Gastrocnemius medialis (tissue), 4 donors: ENCODE data around the gene STAG1. TPM values are rescaled to one million over a fixed set of nuclear protein-coding genes. Genes with fewer than 3 reads are reported as not detected.
"Not testable (repeated sequence)": the region's sequence is repeated elsewhere in the genome, so short reads cannot be mapped to it uniquely, and the experiment has no call there.

ENCODE experiments used
- ATAC-seq, 2 donors: fragments of 150-250 bp; one replicate each; pipeline ENCODE4 v1.9.1; 2016
- DNase-seq, 2 donors: peaks; one replicate each; pipeline ENCODE4 v3.0.0-alpha.2; 2019
- H3K27ac ChIP-seq, 4 donors: fragments of 200-600 bp; sonication (generic); 1 replicate in 1 of 4; 2 replicates in 3 of 4; pipeline ENCODE4 v1.5.1; 2016 to 2018; ENCODE audit warnings: mild to moderate bottlenecking in 2 of 4, moderate library complexity in 1 of 4
- H3K27me3 ChIP-seq, 3 donors: fragments of 200-600 bp; sonication (generic) in 2 of 3; 1 replicate in 1 of 3; 2 replicates in 2 of 3; pipeline versions ENCODE4 v1.5.1 to v1.6.0; 2016 to 2019; ENCODE audit warnings: mild to moderate bottlenecking in 1 of 3, moderate library complexity in 1 of 3
- H3K36me3 ChIP-seq, 2 donors: fragments of 200-600 bp; sonication (generic) in 1 of 2; one replicate each; pipeline ENCODE4 v1.5.1; 2017 to 2018
- H3K4me1 ChIP-seq, 2 donors: fragments of 200-600 bp; sonication (generic) in 1 of 2; one replicate each; pipeline ENCODE4 v1.5.1; 2016 to 2017; ENCODE audit warnings: mild to moderate bottlenecking in 2 of 2
- H3K4me3 ChIP-seq, 4 donors: fragments of 200-600 bp; sonication (generic) in 3 of 4; 1 replicate in 1 of 4; 2 replicates in 3 of 4; pipeline ENCODE4 v1.5.1; 2016 to 2019; ENCODE audit warnings: mild to moderate bottlenecking in 2 of 4
- H3K9me3 ChIP-seq, 3 donors: fragments of 200-600 bp; sonication (generic) in 2 of 3; 1 replicate in 1 of 3; 2 replicates in 2 of 3; pipeline ENCODE4 v1.5.1; 2016 to 2019
- CTCF ChIP-seq, 5 experiments: fragments of 450-650 bp in 3 of 5; fragments of 200-600 bp in 2 of 5; sonication (generic) in 2 of 5; IDR thresholded peaks in 4 of 5; conservative IDR thresholded peaks in 1 of 5; 1 replicate in 4 of 5; 2 replicates in 1 of 5; pipeline ENCODE4 v1.5.1; 2016 to 2019; ENCODE audit warnings: antibody characterized with exemption in 5 of 5, mild to moderate bottlenecking in 3 of 5, moderate library complexity in 3 of 5
- POLR2A ChIP-seq, 2 donors: fragments of 450-650 bp; IDR thresholded peaks; one replicate each; pipeline ENCODE4 v1.6.1; 2017; ENCODE audit warnings: antibody characterized with exemption in 2 of 2, mild to moderate bottlenecking in 2 of 2, moderate library complexity in 2 of 2
- in situ Hi-C, 4 donors: fragments of 200-750 bp; cut with MboI; loops; one replicate each; pipeline versions ENCODE4 v1.15.0 to v1.8.0; 2017; ENCODE audit warnings: low sequenced_read_pairs in 4 of 4
- intact Hi-C: fragments of 100-400 bp; cut with DNase I; formaldehyde crosslinking; loops from one replicate; pipeline ENCODE4 v1.15.1; 2023; ENCODE audit warnings: low total_unique reads
- total RNA-seq, 4 donors: library from RNA; depleted of rRNA; stranded (reverse); fragments of >200 nt; gene quantifications; one replicate each; pipeline versions ENCODE4 v1.1.0 to v1.2.3, GENCODE V29; 2016

Gene STAG1
- total RNA-seq, 4 donors from 2014 or later: 22.2 to 26.2 (median 23.7) TPM

- Histone ChIP-seq H3K36me3 (no peaks in the 10 kb centered on the region), H3K4me1 (peaks cover 8 to 11% of the 10 kb centered on the region in 2 donors), H3K27ac (no peak overlapping the region), H3K9me3 (no peaks in the 10 kb centered on the region), H3K4me3 (no peak overlapping the region), H3K27me3 (no peaks in the 10 kb centered on the region)
- intact Hi-C loops: no loop called here
- TF ChIP-seq POLR2A (IDR thresholded peaks at IDR 0.05): no peak
- TF ChIP-seq CTCF (IDR thresholded peaks at IDR 0.05 in 4 of 5, conservative IDR thresholded peaks at IDR 0.05 in 1 of 5): no peak
- ATAC-seq (no peak), DNase-seq (no peak)
- in situ Hi-C loops: no loop called here
Measured at GRCh38 chr3:136624894-136625815, 127.0 kb downstream of the STAG1 start.

GRCh38 chr3:136624371-136624770 lies 127.8 kb downstream of the STAG1 start:
- no peak for ATAC-seq
- Histone ChIP-seq H3K27ac (no peak overlapping the region), H3K9me3 (no peaks in the 10 kb centered on the region), H3K4me3 (no peak overlapping the region), H3K27me3 (no peaks in the 10 kb centered on the region), H3K36me3 (no peaks in the 10 kb centered on the region), H3K4me1 (peaks cover 6 to 8% of the 10 kb centered on the region in 2 donors)
- TF ChIP-seq CTCF (IDR thresholded peaks at IDR 0.05 in 4 of 5, conservative IDR thresholded peaks at IDR 0.05 in 1 of 5) (no peak), POLR2A (IDR thresholded peaks at IDR 0.05) (no peak)
- DNase-seq: no peak
- in situ Hi-C loops (no loop called here), intact Hi-C loops (no loop called here)

- Histone ChIP-seq H3K36me3 (no peaks in the 10 kb centered on the region), H3K4me1 (peaks cover 11 to 12% of the 10 kb centered on the region in 2 donors), H3K27me3 (no peaks in the 10 kb centered on the region), H3K9me3 (no peaks in the 10 kb centered on the region), H3K4me3 (no peak overlapping the region), H3K27ac (no peak overlapping the region)
- in situ Hi-C loops: no loop called here
- intact Hi-C loops: no loop called here
- TF ChIP-seq POLR2A (IDR thresholded peaks at IDR 0.05) (no peak), CTCF (IDR thresholded peaks at IDR 0.05 in 4 of 5, conservative IDR thresholded peaks at IDR 0.05 in 1 of 5) (no peak)
- ATAC-seq (no peak), DNase-seq (no peak)
Measured at GRCh38 chr3:136621628-136622027, 130.6 kb downstream of the STAG1 start.

GRCh38 chr3:136620436-136620835 lies 131.7 kb downstream of the STAG1 start:
- ATAC-seq (no peak), DNase-seq (no peak)
- in situ Hi-C loops (no loop called here), intact Hi-C loops (no loop called here)
- Histone ChIP-seq H3K27me3 (no peaks in the 10 kb centered on the region), H3K4me3 (no peak overlapping the region), H3K9me3 (no peaks in the 10 kb centered on the region), H3K4me1 (peaks cover 13 to 16% of the 10 kb centered on the region in 2 donors), H3K27ac (no peak overlapping the region), H3K36me3 (no peaks in the 10 kb centered on the region)
- TF ChIP-seq POLR2A (IDR thresholded peaks at IDR 0.05) (no peak), CTCF (IDR thresholded peaks at IDR 0.05 in 4 of 5, conservative IDR thresholded peaks at IDR 0.05 in 1 of 5) (no peak)

- H3K27ac ChIP-seq, H3K9me3 ChIP-seq, DNase-seq, H3K4me3 ChIP-seq, H3K36me3 ChIP-seq, intact Hi-C loops, in situ Hi-C loops, H3K27me3 ChIP-seq, ATAC-seq: not testable (repeated sequence)
- peaks cover 6 to 10% of the 10 kb centered on the region in 2 donors for H3K4me1 ChIP-seq
Measured at GRCh38 chr3:136617969-136618525, 134.1 kb downstream of the STAG1 start.
